ENCODE data around the gene FARP1. TPM values are rescaled to one million over a fixed set of nuclear protein-coding genes. Genes with fewer than 3 reads are reported as not detected.

The FARP1 gene
- polyA plus RNA-seq, 2 of the 4 experiments (the other 2 are of a cell fraction): 9.4 to 13.0 TPM

- H3K9me3 ChIP-seq: no peaks in the 10 kb centered on the region
- no peaks in the 10 kb centered on the region for H3K4me1 ChIP-seq
- no peak for FAIRE-seq
- no peak overlapping the region for H3K27ac ChIP-seq
- POLR2A ChIA-PET: no interaction called here
- H3K4me3 ChIP-seq: no peak overlapping the region
- no peak overlapping the region for H3K4me2 ChIP-seq
- ATAC-seq: no peak
- DNase-seq (ENCODE audit: low read depth in 1 of 2, low spot score in 1 of 2): no peak
- CTCF ChIA-PET: no interaction called here
- 86% methylated on average over 2 of the region's 2 CpGs for WGBS (ENCODE audit: missing lambda C conversion rate)
- no peak for TF ChIP-seq RCOR1 (IDR thresholded peaks at IDR 0.05; ENCODE audit: low read depth, low read length)
- no peak for TF ChIP-seq CBX8 (IDR thresholded peaks at IDR 0.05)
- no peak for TF ChIP-seq EHF (CRISPR knock-in tag; IDR thresholded peaks at IDR 0.05)
- no peak for TF ChIP-seq REST (IDR thresholded peaks at IDR 0.05)
- no peak for TF ChIP-seq TFCP2L1 (CRISPR knock-in tag; IDR thresholded peaks at IDR 0.05)
- TF ChIP-seq MAZ (IDR thresholded peaks at IDR 0.05; ENCODE audit: borderline replicate concordance, low read depth, low read length): no peak
- TF ChIP-seq CBX2 (IDR thresholded peaks at IDR 0.05; ENCODE audit: borderline replicate concordance, low read depth): no peak
- TF ChIP-seq FOSB (CRISPR knock-in tag; IDR thresholded peaks at IDR 0.05): no peak
- no peak for TF ChIP-seq KDM1A (IDR thresholded peaks at IDR 0.05; ENCODE audit: low read depth)
- no peak for TF ChIP-seq EHMT2 (IDR thresholded peaks at IDR 0.05; ENCODE audit: low read depth)
- no peak for TF ChIP-seq FOXS1 (CRISPR knock-in tag; IDR thresholded peaks at IDR 0.05)
- no peak for TF ChIP-seq GATA3 (IDR thresholded peaks at IDR 0.05; ENCODE audit: borderline replicate concordance)
- no peak for TF ChIP-seq RNF2 (IDR thresholded peaks at IDR 0.05; ENCODE audit: borderline replicate concordance, low read depth)
- no peak for TF ChIP-seq ESRRA (IDR thresholded peaks at IDR 0.05; ENCODE audit: borderline replicate concordance, low read length)
- no peak for TF ChIP-seq ZFP36 (IDR thresholded peaks at IDR 0.05; ENCODE audit: borderline replicate concordance, partially characterized antibody)
- TF ChIP-seq USF2 (IDR thresholded peaks at IDR 0.05): no peak
- no peak for TF ChIP-seq KDM5A (IDR thresholded peaks at IDR 0.05)
- TF ChIP-seq RARB (CRISPR knock-in tag; IDR thresholded peaks at IDR 0.05): no peak
- TF ChIP-seq MYC (IDR thresholded peaks at IDR 0.05; ENCODE audit: borderline replicate concordance, low read length): no peak
These were observed 221.8 kb downstream of the FARP1 start for GRCh38 chr13:98364647-98365046.

- Histone ChIP-seq H3K4me3 (no peak overlapping the region), H3K4me2 (no peak overlapping the region), H3K27ac (no peak overlapping the region), H3K4me1 (no peaks in the 10 kb centered on the region), H3K9me3 (no peaks in the 10 kb centered on the region)
- no peak for DNase-seq (ENCODE audit: low read depth in 1 of 2, low spot score in 1 of 2)
- ChIA-PET CTCF (interaction anchor here (1.2 kb wide), 1 partner anchor 15 kb away, joined by 3 read pairs; no protein-coding TSS in a partner anchor), POLR2A (no interaction called here)
- WGBS (ENCODE audit: missing lambda C conversion rate): 80% methylated on average over 3 of the region's 3 CpGs
- FAIRE-seq: no peak
- no peak for ATAC-seq
- no peak for TF ChIP-seq EHF (CRISPR knock-in tag; IDR thresholded peaks at IDR 0.05)
- no peak for TF ChIP-seq USF2 (IDR thresholded peaks at IDR 0.05)
- no peak for TF ChIP-seq HOXA7 (CRISPR knock-in tag; IDR thresholded peaks at IDR 0.05)
- no peak for TF ChIP-seq JUNB (IDR thresholded peaks at IDR 0.05)
- TF ChIP-seq CBX8 (IDR thresholded peaks at IDR 0.05): no peak
- no peak for TF ChIP-seq HMGXB4 (CRISPR knock-in tag; IDR thresholded peaks at IDR 0.05; ENCODE audit: borderline replicate concordance)
- no peak for TF ChIP-seq MAZ (IDR thresholded peaks at IDR 0.05; ENCODE audit: borderline replicate concordance, low read depth, low read length)
- no peak for TF ChIP-seq FOXS1 (CRISPR knock-in tag; IDR thresholded peaks at IDR 0.05)
- TF ChIP-seq BHLHE40 (IDR thresholded peaks at IDR 0.05; ENCODE audit: low read depth, low read length): no peak
- TF ChIP-seq SMC3 (IDR thresholded peaks at IDR 0.05): no peak
- no peak for TF ChIP-seq ATOH8 (CRISPR knock-in tag; IDR thresholded peaks at IDR 0.05; ENCODE audit: low read depth)
- no peak for TF ChIP-seq CBX2 (IDR thresholded peaks at IDR 0.05; ENCODE audit: borderline replicate concordance, low read depth)
- TF ChIP-seq JUN (IDR thresholded peaks at IDR 0.05): no peak
- no peak for TF ChIP-seq POLR2A (IDR thresholded peaks at IDR 0.05; ENCODE audit: low read length)
- no peak for TF ChIP-seq MAFK (IDR thresholded peaks at IDR 0.05; ENCODE audit: partially characterized antibody)
These were observed 222.4 kb downstream of the FARP1 start for GRCh38 chr13:98365302-98365701.

All from A549 (cell line).